Common myeloid progenitor, CD34-positive (primary cell): ENCODE results near the gene ELL.
"Not testable (repeated sequence)": the region's sequence is repeated elsewhere in the genome, so short reads cannot be mapped to it uniquely, and the experiment has no call there.

Experiments used
- CTCF ChIA-PET: fragments of 350-600 bp; sonication (Branson Sonifier 250); formaldehyde crosslinking; loops from one replicate; lab custom pipeline; 2021; ENCODE audit warnings: antibody characterized with exemption; lab: Charles Lee
- POLR2A ChIA-PET: fragments of 350-600 bp; sonication (Branson Sonifier 250); formaldehyde crosslinking; loops from one replicate; lab custom pipeline; 2021; ENCODE audit warnings: antibody characterized with exemption; lab: Charles Lee
- DNase-seq, 3 donors: peaks; one replicate each; pipeline versions ENCODE4 v3.0.0 to v3.0.0-alpha.2; 2013
- H3K27ac ChIP-seq, 2 experiments: 1 replicate in 1 of 2; 2 replicates in 1 of 2; pipeline ENCODE4 v1.7.0; 2013; ENCODE audit warnings: inconsistent platforms in 2 of 2, low read length in 2 of 2, mild to moderate bottlenecking in 2 of 2, low read depth in 1 of 2, moderate library complexity in 1 of 2; ENCODE audit not compliant: severe bottlenecking in 2 of 2, insufficient read depth in 1 of 2, poor library complexity in 1 of 2
- H3K27me3 ChIP-seq, 5 experiments: replicated peaks in 2 of 5; 1 replicate in 3 of 5; 2 replicates in 2 of 5; pipeline versions ENCODE4 v1.6.1 to v1.7.0; 2013; ENCODE audit warnings: low read length in 4 of 5, mild to moderate bottlenecking in 2 of 5, moderate library complexity in 2 of 5, inconsistent platforms in 1 of 5; ENCODE audit not compliant: insufficient read depth in 5 of 5, control insufficient read depth in 4 of 5
- H3K36me3 ChIP-seq, 4 experiments: 1 replicate in 2 of 4; 2 replicates in 2 of 4; pipeline versions ENCODE4 v1.6.1 to v1.7.0; 2013; ENCODE audit warnings: low read length in 3 of 4, control low read depth in 1 of 4, mild to moderate bottlenecking in 1 of 4; ENCODE audit not compliant: control insufficient read depth in 4 of 4, insufficient read depth in 4 of 4
- H3K4me1 ChIP-seq, 4 experiments: 1 replicate in 3 of 4; 2 replicates in 1 of 4; pipeline versions ENCODE4 v1.6.1 to v1.7.1; 2013; ENCODE audit warnings: low read length in 3 of 4, mild to moderate bottlenecking in 3 of 4, control low read depth in 1 of 4, inconsistent platforms in 1 of 4, moderate library complexity in 1 of 4; ENCODE audit not compliant: control insufficient read depth in 4 of 4, insufficient read depth in 4 of 4; ENCODE audit errors: control extremely low read depth in 1 of 4
- H3K4me3 ChIP-seq, 7 experiments: 1 replicate in 4 of 7; 2 replicates in 3 of 7; pipeline versions ENCODE4 v1.5.1 to v1.7.0; 2013; ENCODE audit warnings: mild to moderate bottlenecking in 7 of 7, low read length in 6 of 7, moderate library complexity in 6 of 7, inconsistent platforms in 2 of 7, low read depth in 2 of 7, control low read depth in 1 of 7; ENCODE audit not compliant: insufficient read depth in 4 of 7, control insufficient read depth in 1 of 7; ENCODE audit errors: extremely low read depth in 1 of 7
- H3K9me3 ChIP-seq, 5 experiments: 1 replicate in 4 of 5; 2 replicates in 1 of 5; pipeline versions ENCODE4 v1.6.1 to v1.7.1; 2013; ENCODE audit warnings: low read length in 4 of 5, mild to moderate bottlenecking in 2 of 5, inconsistent platforms in 1 of 5, low read depth in 1 of 5, moderate library complexity in 1 of 5; ENCODE audit not compliant: control insufficient read depth in 4 of 5, insufficient read depth in 2 of 5; ENCODE audit errors: control extremely low read depth in 1 of 5
- WGBS: methylation state at CpG from one replicate; pipeline ENCODE4 v1.1.5; 2013; ENCODE audit not compliant: insufficient coverage; 5-methylcytosine and 5-hydroxymethylcytosine counted together

Gene ELL

GRCh38 chr19:18532168-18532890 is 10.5 kb upstream of the ELL start:
- 95% methylated on average over 14 of the region's 22 CpGs for WGBS
- peaks cover 14 to 45% (median 29%) of the 10 kb centered on the region in 4 experiments for H3K36me3 ChIP-seq
- POLR2A ChIA-PET = no interaction called here

DNA sequence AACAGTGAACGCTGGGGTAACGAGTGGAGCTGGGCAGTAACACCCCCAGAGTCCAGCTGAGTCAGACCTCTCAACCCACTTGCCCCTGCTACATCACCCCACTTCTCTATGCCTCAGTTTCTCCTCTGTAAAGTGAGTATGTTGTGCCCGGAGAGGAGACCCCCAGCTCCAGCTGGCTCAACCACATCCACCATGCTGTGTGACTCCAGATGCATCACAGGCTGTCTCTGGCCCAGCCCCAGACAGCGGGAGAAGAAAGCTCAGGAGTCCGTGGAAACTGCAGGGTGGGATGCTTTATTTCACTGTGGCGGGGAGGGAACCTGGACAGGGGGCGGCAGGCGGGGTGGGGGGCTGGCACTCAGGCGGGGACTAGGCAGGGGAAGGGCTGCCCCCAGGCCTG is 9.6 kb upstream of the ELL start:
- DNase-seq = no peak
- Histone ChIP-seq H3K9me3 (no peaks in the 10 kb centered on the region), H3K36me3 (peaks cover 10 to 37% (median 24%) of the 10 kb centered on the region in 4 experiments), H3K27me3 (no peaks in the 10 kb centered on the region), H3K4me1 (no peaks in the 10 kb centered on the region), H3K4me3 (no peak overlapping the region), H3K27ac (no peak overlapping the region)
- POLR2A ChIA-PET = no interaction called here
- whole genome bisulfite sequencing = 95% methylated on average over 4 of the region's 9 CpGs
- CTCF ChIA-PET = interaction anchor here (1.1 kb wide), 1 partner anchor 319 kb away, joined by 3 read pairs; no protein-coding TSS in a partner anchor

More at GRCh38 chr19:18532168-18532890, 10.5 kb upstream of the ELL start:
- Histone ChIP-seq H3K4me3 (no peak overlapping the region), H3K4me1 (no peaks in the 10 kb centered on the region), H3K27ac (no peak overlapping the region), H3K27me3 (no peaks in the 10 kb centered on the region), H3K9me3 (no peaks in the 10 kb centered on the region)
- CTCF ChIA-PET = interaction anchor here (1.0 to 1.3 kb wide), 2 partner anchors 12 to 59 kb away, joined by 3 to 5 read pairs; no protein-coding TSS in a partner anchor
- DNase-seq = no peak

GRCh38 chr19:18529782-18530181 is 7.9 kb upstream of the ELL start:
- Histone ChIP-seq H3K9me3 (no peaks in the 10 kb centered on the region), H3K36me3 (peaks cover 5 to 24% (median 15%) of the 10 kb centered on the region in 4 experiments), H3K27me3 (no peaks in the 10 kb centered on the region), H3K4me3 (no peak overlapping the region), H3K27ac (no peak overlapping the region), H3K4me1 (no peaks in the 10 kb centered on the region)
- CTCF ChIA-PET = interaction anchor here (1.2 to 1.7 kb wide), 4 partner anchors 8 to 19 kb away, joined by 3 to 6 read pairs (median 4); partner anchors contain the start of genes ELL and FKBP8
- POLR2A ChIA-PET = no interaction called here
- WGBS = 96% methylated on average over 7 of the region's 7 CpGs
- DNase-seq = no peak

- no peaks in the 10 kb centered on the region for H3K9me3 ChIP-seq
- CTCF ChIA-PET = interaction anchor here (0.5 to 1.3 kb wide), 3 partner anchors 9 to 108 kb away, joined by 3 read pairs; partner anchors contain the start of gene KXD1
- H3K27ac ChIP-seq = no peak overlapping the region
- no peak for DNase-seq
- H3K27me3 ChIP-seq = no peaks in the 10 kb centered on the region
- 96% methylated on average over 4 of the region's 9 CpGs for WGBS
- peaks cover 0 to 4% (median under 1%) of the 10 kb centered on the region in 4 experiments for H3K4me1 ChIP-seq
- POLR2A ChIA-PET = no interaction called here
- H3K36me3 ChIP-seq = peaks cover 0 to 3% (median under 1%) of the 10 kb centered on the region in 4 experiments
- no peak overlapping the region for H3K4me3 ChIP-seq
Observed at GRCh38 chr19:18526316-18526715, 4.4 kb upstream of the ELL start.

- CTCF ChIA-PET = no interaction called here
Observed at GRCh38 chr19:18523841-18524240, 2.0 kb upstream of the ELL start.

DNA sequence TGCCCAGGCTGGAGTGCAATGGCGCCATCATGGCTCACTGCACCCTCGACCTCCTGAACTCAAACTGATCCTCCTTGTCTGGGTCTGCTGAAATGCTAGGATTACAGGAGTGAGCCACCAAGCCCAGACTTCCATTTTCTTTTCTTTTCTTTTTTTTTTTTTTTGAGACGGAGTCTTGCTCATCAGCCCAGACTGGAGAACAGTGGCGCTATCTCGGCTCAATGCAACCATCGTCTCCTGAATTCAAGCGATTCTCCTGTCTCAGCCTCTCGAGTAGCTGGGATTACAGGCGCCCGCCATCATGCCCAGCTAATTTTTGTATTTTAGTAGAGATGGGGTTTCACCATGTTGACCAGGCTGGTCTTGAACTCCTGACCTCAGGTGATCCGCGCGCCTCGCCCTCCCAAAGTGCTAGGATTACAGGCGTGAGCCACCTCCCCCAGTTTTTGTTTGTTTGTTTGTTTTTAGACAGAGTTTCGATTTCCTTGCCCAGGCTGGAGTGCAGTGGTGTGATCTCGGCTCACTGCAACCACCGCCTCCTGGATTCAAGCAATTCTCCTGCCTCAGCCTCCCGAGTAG is 1.1 kb upstream of the ELL start:
- ChIA-PET CTCF (interaction anchor here (1.1 kb wide), 1 partner anchor 27 kb away, joined by 4 read pairs; no protein-coding TSS in a partner anchor), POLR2A (interaction anchor here (0.6 to 0.7 kb wide), 3 partner anchors 21 to 329 kb away, joined by 3 to 4 read pairs (median 3); partner anchors contain the start of gene FKBP8)
- H3K4me3 ChIP-seq = peak overlapping the region in 2 of 7 experiments; percentile 42 to 63
- peaks cover 0 to 27% (median 15%) of the 10 kb centered on the region in 4 experiments for H3K4me1 ChIP-seq
- H3K27me3 ChIP-seq, H3K9me3 ChIP-seq, H3K36me3 ChIP-seq, DNase-seq: not testable (repeated sequence)
- WGBS = 75% methylated on average over 10 of the region's 19 CpGs
- H3K27ac ChIP-seq = peak overlapping the region; percentile 94 to 95

More at GRCh38 chr19:18523841-18524240, 2.0 kb upstream of the ELL start:
- Histone ChIP-seq H3K36me3 (no peaks in the 10 kb centered on the region), H3K27me3 (no peaks in the 10 kb centered on the region), H3K4me1 (peaks cover 0 to 22% (median 15%) of the 10 kb centered on the region in 4 experiments), H3K4me3 (no peak overlapping the region), H3K27ac (no peak overlapping the region), H3K9me3 (no peaks in the 10 kb centered on the region)
- no peak for DNase-seq
- POLR2A ChIA-PET = no interaction called here
- 94% methylated on average over 9 of the region's 9 CpGs for WGBS
